GM12878 (cell line): ENCODE data around the gene DIP2C.

ENCODE experiments used
- CBFB ChIP-seq: IDR thresholded peaks from 2 replicates; pipeline ENCODE4 v1.6.1; 2016; ENCODE audit warnings: antibody characterized with exemption, low read depth
- EP300 ChIP-seq, 2 experiments: fragments of 150-350 bp in 1 of 2; IDR thresholded peaks; 2 replicates each; pipeline ENCODE4 v1.6.1; 2011 to 2012; ENCODE audit warnings: low read depth in 2 of 2, low read length in 2 of 2, borderline replicate concordance in 1 of 2, improper control_type of control experiment in 1 of 2, inconsistent platforms in 1 of 2; ENCODE audit not compliant: control insufficient read depth in 1 of 2
- GABPA ChIP-seq: IDR thresholded peaks from 2 replicates; pipeline ENCODE4 v1.6.1; 2014; ENCODE audit warnings: antibody characterized with exemption, low read depth, mild to moderate bottlenecking, inconsistent platforms
- NRF1 ChIP-seq: conservative IDR thresholded peaks from 2 replicates; pipeline ENCODE4 v1.6.1; 2011; ENCODE audit warnings: mild to moderate bottlenecking, low read depth, low read length, improper control_type of control experiment
- RELA ChIP-seq: fragments of 450-650 bp; IDR thresholded peaks from 2 replicates; pipeline ENCODE4 v1.8.0; 2014; ENCODE audit warnings: borderline replicate concordance; ENCODE audit not compliant: partially characterized antibody
- SRF ChIP-seq, 2 experiments: IDR thresholded peaks; 2 replicates each; pipeline ENCODE4 v1.6.1; 2011; ENCODE audit warnings: low read depth in 2 of 2, low read length in 2 of 2, mild to moderate bottlenecking in 1 of 2, moderate library complexity in 1 of 2
- SUPT20H ChIP-seq: IDR thresholded peaks from 2 replicates; pipeline ENCODE4 v1.6.1; 2011; ENCODE audit warnings: low read depth, mild to moderate bottlenecking, low read length, moderate library complexity, borderline replicate concordance; ENCODE audit not compliant: control insufficient read depth
- TCF12 ChIP-seq: IDR thresholded peaks from 2 replicates; pipeline ENCODE4 v1.6.1; 2011; ENCODE audit warnings: low read depth, mild to moderate bottlenecking, low read length
- ZNF24 ChIP-seq: fragments of 450-650 bp; IDR thresholded peaks from 2 replicates; pipeline ENCODE4 v1.6.1; 2017; ENCODE audit warnings: antibody characterized with exemption, mild to moderate bottlenecking
- TF ChIP-seq, protein P1 (sequence below): fragments of 450-650 bp; IDR thresholded peaks from 2 replicates; pipeline ENCODE4 v1.6.1; 2017; ENCODE audit warnings: mild to moderate bottlenecking, moderate library complexity
- TF ChIP-seq, protein P2 (sequence below), 3 experiments: IDR thresholded peaks in 2 of 3; conservative IDR thresholded peaks in 1 of 3; 2 replicates each; pipeline ENCODE4 v1.5.1; 2011; ENCODE audit warnings: low read depth in 3 of 3, low read length in 3 of 3, mild to moderate bottlenecking in 3 of 3, control low read depth in 2 of 3, moderate library complexity in 2 of 3, inconsistent platforms in 1 of 3, mixed read lengths in 1 of 3; ENCODE audit not compliant: control insufficient read depth in 2 of 3, insufficient read depth in 1 of 3; ENCODE audit errors: extremely low read depth in 1 of 3
- TF ChIP-seq, protein P3 (sequence below): IDR thresholded peaks from 2 replicates; pipeline ENCODE4 v1.6.1; 2012; ENCODE audit warnings: mild to moderate bottlenecking, low read depth, low read length

DNA sequence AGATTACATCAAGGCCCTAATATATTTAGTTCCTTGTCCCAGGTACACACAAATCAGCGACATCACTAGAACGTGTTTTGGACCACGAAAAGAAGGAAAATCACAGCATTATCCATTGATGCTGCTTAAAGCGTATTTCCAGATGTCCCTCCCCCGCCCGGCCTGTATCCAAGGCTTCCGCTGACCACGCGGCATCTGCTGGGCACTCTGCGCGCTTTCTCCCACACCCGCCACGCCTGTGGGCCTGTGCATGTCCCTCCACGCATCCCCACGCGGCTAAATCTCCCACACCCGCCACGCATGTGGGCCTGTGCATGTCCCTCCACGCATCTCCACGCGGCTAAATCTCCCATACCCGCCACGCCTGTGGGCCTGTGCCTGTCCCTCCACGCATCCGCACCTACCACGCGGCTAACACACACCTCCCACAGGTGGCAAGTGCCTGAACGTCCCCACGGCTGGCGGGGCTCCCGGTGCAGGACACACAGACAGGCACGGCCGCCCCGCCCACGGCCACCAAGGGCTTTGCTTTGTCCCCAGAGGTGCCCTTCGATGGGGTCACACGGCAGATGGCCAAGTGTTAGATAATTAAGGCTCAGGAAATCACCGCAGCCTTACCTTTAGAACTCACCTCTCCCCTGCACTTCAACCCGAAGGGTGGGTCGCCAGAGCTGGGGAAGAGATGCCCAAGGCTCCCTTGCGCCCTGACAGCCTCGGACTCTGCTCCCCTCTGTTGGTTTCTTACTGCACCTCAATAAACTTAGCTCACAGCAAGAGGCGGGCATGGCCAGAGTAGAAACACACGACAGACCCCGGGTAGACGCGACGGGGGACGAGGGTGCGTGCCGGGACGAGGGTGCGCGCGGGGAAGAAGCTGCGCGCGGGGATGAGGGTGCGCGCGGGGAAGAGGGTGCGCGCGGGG lies 49.5 kb downstream of the DIP2C start:
- TF ChIP-seq TCF12 (no peak), EP300 (IDR thresholded peaks at IDR 0.05; ENCODE audit: borderline replicate concordance in 1 of 2, control insufficient read depth in 1 of 2, low read depth in 2 of 2, low read length in 2 of 2) (no peak), NRF1 (no peak), SRF (IDR thresholded peaks at IDR 0.05; ENCODE audit: low read depth in 2 of 2, low read length in 2 of 2) (no peak), CBFB (no peak), RELA (no peak), SUPT20H (no peak), GABPA (no peak), ZNF24 (no peak)
- TF ChIP-seq, protein P1, sequence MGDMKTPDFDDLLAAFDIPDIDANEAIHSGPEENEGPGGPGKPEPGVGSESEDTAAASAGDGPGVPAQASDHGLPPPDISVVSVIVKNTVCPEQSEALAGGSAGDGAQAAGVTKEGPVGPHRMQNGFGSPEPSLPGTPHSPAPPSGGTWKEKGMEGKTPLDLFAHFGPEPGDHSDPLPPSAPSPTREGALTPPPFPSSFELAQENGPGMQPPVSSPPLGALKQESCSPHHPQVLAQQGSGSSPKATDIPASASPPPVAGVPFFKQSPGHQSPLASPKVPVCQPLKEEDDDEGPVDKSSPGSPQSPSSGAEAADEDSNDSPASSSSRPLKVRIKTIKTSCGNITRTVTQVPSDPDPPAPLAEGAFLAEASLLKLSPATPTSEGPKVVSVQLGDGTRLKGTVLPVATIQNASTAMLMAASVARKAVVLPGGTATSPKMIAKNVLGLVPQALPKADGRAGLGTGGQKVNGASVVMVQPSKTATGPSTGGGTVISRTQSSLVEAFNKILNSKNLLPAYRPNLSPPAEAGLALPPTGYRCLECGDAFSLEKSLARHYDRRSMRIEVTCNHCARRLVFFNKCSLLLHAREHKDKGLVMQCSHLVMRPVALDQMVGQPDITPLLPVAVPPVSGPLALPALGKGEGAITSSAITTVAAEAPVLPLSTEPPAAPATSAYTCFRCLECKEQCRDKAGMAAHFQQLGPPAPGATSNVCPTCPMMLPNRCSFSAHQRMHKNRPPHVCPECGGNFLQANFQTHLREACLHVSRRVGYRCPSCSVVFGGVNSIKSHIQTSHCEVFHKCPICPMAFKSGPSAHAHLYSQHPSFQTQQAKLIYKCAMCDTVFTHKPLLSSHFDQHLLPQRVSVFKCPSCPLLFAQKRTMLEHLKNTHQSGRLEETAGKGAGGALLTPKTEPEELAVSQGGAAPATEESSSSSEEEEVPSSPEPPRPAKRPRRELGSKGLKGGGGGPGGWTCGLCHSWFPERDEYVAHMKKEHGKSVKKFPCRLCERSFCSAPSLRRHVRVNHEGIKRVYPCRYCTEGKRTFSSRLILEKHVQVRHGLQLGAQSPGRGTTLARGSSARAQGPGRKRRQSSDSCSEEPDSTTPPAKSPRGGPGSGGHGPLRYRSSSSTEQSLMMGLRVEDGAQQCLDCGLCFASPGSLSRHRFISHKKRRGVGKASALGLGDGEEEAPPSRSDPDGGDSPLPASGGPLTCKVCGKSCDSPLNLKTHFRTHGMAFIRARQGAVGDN: no peak
- TF ChIP-seq, protein P2, sequence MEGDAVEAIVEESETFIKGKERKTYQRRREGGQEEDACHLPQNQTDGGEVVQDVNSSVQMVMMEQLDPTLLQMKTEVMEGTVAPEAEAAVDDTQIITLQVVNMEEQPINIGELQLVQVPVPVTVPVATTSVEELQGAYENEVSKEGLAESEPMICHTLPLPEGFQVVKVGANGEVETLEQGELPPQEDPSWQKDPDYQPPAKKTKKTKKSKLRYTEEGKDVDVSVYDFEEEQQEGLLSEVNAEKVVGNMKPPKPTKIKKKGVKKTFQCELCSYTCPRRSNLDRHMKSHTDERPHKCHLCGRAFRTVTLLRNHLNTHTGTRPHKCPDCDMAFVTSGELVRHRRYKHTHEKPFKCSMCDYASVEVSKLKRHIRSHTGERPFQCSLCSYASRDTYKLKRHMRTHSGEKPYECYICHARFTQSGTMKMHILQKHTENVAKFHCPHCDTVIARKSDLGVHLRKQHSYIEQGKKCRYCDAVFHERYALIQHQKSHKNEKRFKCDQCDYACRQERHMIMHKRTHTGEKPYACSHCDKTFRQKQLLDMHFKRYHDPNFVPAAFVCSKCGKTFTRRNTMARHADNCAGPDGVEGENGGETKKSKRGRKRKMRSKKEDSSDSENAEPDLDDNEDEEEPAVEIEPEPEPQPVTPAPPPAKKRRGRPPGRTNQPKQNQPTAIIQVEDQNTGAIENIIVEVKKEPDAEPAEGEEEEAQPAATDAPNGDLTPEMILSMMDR (IDR thresholded peaks at IDR 0.05 in 2 of 3, conservative IDR thresholded peaks at IDR 0.05 in 1 of 3; ENCODE audit: control insufficient read depth in 2 of 3, extremely low read depth in 1 of 3, insufficient read depth in 1 of 3, low read depth in 3 of 3, low read length in 3 of 3): no peak
- TF ChIP-seq, protein P3, sequence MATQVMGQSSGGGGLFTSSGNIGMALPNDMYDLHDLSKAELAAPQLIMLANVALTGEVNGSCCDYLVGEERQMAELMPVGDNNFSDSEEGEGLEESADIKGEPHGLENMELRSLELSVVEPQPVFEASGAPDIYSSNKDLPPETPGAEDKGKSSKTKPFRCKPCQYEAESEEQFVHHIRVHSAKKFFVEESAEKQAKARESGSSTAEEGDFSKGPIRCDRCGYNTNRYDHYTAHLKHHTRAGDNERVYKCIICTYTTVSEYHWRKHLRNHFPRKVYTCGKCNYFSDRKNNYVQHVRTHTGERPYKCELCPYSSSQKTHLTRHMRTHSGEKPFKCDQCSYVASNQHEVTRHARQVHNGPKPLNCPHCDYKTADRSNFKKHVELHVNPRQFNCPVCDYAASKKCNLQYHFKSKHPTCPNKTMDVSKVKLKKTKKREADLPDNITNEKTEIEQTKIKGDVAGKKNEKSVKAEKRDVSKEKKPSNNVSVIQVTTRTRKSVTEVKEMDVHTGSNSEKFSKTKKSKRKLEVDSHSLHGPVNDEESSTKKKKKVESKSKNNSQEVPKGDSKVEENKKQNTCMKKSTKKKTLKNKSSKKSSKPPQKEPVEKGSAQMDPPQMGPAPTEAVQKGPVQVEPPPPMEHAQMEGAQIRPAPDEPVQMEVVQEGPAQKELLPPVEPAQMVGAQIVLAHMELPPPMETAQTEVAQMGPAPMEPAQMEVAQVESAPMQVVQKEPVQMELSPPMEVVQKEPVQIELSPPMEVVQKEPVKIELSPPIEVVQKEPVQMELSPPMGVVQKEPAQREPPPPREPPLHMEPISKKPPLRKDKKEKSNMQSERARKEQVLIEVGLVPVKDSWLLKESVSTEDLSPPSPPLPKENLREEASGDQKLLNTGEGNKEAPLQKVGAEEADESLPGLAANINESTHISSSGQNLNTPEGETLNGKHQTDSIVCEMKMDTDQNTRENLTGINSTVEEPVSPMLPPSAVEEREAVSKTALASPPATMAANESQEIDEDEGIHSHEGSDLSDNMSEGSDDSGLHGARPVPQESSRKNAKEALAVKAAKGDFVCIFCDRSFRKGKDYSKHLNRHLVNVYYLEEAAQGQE: no peak
